Stimulated activated CD4-positive, alpha-beta T cell treated with anti-CD3 and anti-CD28 coated beads, Interleukin-15, amount 100 ng/mL, for 48 hours (primary cell): ENCODE measurements around the gene RUNX2.

Source experiments
- DNase-seq, 2 donors: peaks; one replicate each; pipeline ENCODE4 v3.0.0-alpha.2; 2020; ENCODE audit warnings: low read depth in 2 of 2

Gene RUNX2

GRCh38 chr6:45513843-45514242 lies 185.7 kb downstream of the RUNX2 start:
- no peak for DNase-seq

- DNase-seq = no peak
Observed at GRCh38 chr6:45514454-45515230, 186.5 kb downstream of the RUNX2 start.

- no peak for DNase-seq
Observed at GRCh38 chr6:45518013-45518720, 190.0 kb downstream of the RUNX2 start.

- no peak for DNase-seq
Observed at GRCh38 chr6:45521226-45521625, 193.1 kb downstream of the RUNX2 start.

- no peak for DNase-seq
Observed at GRCh38 chr6:45522486-45522885, 194.4 kb downstream of the RUNX2 start.

GRCh38 chr6:45527210-45527609 lies 199.1 kb downstream of the RUNX2 start:
- no peak for DNase-seq

GRCh38 chr6:45531999-45532595 lies 204.0 kb downstream of the RUNX2 start:
- no peak for DNase-seq

- DNase-seq = no peak
Observed at GRCh38 chr6:45532721-45533210, 204.6 kb downstream of the RUNX2 start.

- DNase-seq = no peak
Observed at GRCh38 chr6:45533386-45533785, 205.3 kb downstream of the RUNX2 start.

GRCh38 chr6:45535933-45536332 lies 207.8 kb downstream of the RUNX2 start:
- DNase-seq = no peak

- DNase-seq = no peak
Observed at GRCh38 chr6:45537539-45537938, 209.4 kb downstream of the RUNX2 start.

GRCh38 chr6:45538641-45539547 lies 210.8 kb downstream of the RUNX2 start:
- DNase-seq = no peak

GRCh38 chr6:45540375-45540920 lies 212.3 kb downstream of the RUNX2 start:
- DNase-seq = no peak

GRCh38 chr6:45541934-45542333 lies 213.8 kb downstream of the RUNX2 start:
- no peak for DNase-seq

- DNase-seq = no peak
Observed at GRCh38 chr6:45543298-45544235, 215.4 kb downstream of the RUNX2 start.

- no peak for DNase-seq
Observed at GRCh38 chr6:45545416-45545815, 217.3 kb downstream of the RUNX2 start.

- no peak for DNase-seq
Observed at GRCh38 chr6:45548657-45549515, 220.8 kb downstream of the RUNX2 start.

GRCh38 chr6:45552536-45552935 lies 224.4 kb downstream of the RUNX2 start:
- no peak for DNase-seq

GRCh38 chr6:45553730-45554344 lies 225.7 kb downstream of the RUNX2 start:
- no peak for DNase-seq
